ENCODE results near the gene FAM169A.

GRCh38 chr5:74864823-74865222 is 1.4 kb downstream of the FAM169A start:
- TF ChIP-seq CTCF (conservative IDR thresholded peaks at IDR 0.05; ENCODE audit: low read depth, low read length): no peak
- TF ChIP-seq CEBPB (IDR thresholded peaks at IDR 0.05; ENCODE audit: low read depth, low read length): 0 out of 2 replicates have a peak, but pooled peaks have one; percentile 10
- no peak for TF ChIP-seq RFX5 (IDR thresholded peaks at IDR 0.05; ENCODE audit: low read depth, low read length)
- no peak for TF ChIP-seq USF2 (IDR thresholded peaks at IDR 0.05; ENCODE audit: low read depth, low read length)
- TF ChIP-seq CHD1 (IDR thresholded peaks at IDR 0.05; ENCODE audit: low read depth, low read length): no peak
- no peak for TF ChIP-seq POLR2A (IDR thresholded peaks at IDR 0.05; ENCODE audit: low read depth, low read length)
- no peak for TF ChIP-seq MXI1 (IDR thresholded peaks at IDR 0.05; ENCODE audit: borderline replicate concordance, low read depth, low read length)
- no peak for TF ChIP-seq SMC3 (IDR thresholded peaks at IDR 0.05; ENCODE audit: low read depth, low read length)
- TF ChIP-seq RAD21 (IDR thresholded peaks at IDR 0.05; ENCODE audit: low read length): no peak
- no peak for TF ChIP-seq BHLHE40 (IDR thresholded peaks at IDR 0.05; ENCODE audit: low read depth, low read length)
- TF ChIP-seq MAZ (IDR thresholded peaks at IDR 0.05; ENCODE audit: borderline replicate concordance, low read depth, low read length): no peak
- no peak for TF ChIP-seq RCOR1 (IDR thresholded peaks at IDR 0.05; ENCODE audit: insufficient replicate concordance, low read length)
- TF ChIP-seq FOS (IDR thresholded peaks at IDR 0.05; ENCODE audit: low read depth, low read length): no peak
- TF ChIP-seq ELK1 (IDR thresholded peaks at IDR 0.05; ENCODE audit: borderline replicate concordance, low read depth, low read length): no peak
